AG10803 (cell line): Measurements from ENCODE around the gene ZNF540.

Experiments used
- DNase-seq: peaks from one replicate; pipeline ENCODE4 v3.0.0; 2010; ENCODE audit warnings: low read depth
- H3K4me3 ChIP-seq: 2 replicates; pipeline ENCODE4 v1.5.1; 2011; ENCODE audit warnings: mild to moderate bottlenecking, low read length, control low read depth
- TF ChIP-seq, protein P1 (sequence below): conservative IDR thresholded peaks from 2 replicates; pipeline ENCODE4 v1.5.1; 2011; ENCODE audit warnings: mild to moderate bottlenecking, low read length, control low read depth, inconsistent platforms

Gene ZNF540

DNA sequence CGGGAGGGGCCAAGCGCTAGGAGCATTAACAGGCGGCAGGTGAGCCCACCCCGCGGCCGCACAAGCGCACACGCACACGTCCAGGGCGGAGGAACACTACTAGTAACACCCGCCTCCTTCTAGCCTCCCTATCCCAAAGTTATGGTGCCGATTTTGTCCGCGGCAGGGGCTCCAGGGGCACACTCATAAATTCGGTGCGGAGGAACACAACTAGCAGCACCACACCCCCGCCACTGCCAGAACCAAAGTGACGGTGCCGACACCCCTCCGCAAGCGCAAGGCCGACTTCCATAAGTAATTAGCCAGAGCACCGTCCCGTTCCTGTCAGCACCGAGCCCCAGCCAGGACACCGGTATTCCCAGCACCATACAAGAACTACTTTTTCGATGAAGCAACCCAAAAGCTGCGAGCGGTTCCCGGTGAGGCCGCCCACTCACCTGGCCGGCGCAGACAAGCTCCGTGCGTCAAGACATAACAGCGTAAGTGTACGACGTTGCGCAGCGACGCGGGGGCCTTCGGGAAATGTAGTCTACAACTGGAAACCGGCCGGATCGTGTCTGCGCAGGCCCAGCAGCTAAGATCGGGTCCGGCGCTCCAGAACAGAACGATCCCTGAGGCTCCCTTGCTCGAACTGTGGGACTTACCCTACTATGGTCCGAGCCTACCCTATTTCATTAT, at the start of gene ZNF540, which contains the start of gene ZNF571:
Gene ZNF540, plus strand, starts transcription at position 573 of the 678 bp plus-strand sequence. CDS start 3,572 bp downstream, outside the sequence.
Gene ZNF571, minus strand, starts transcription at position 489 of the 678 bp plus-strand sequence. CDS start 8,116 bp downstream, outside the sequence.
- TF ChIP-seq, protein P1, sequence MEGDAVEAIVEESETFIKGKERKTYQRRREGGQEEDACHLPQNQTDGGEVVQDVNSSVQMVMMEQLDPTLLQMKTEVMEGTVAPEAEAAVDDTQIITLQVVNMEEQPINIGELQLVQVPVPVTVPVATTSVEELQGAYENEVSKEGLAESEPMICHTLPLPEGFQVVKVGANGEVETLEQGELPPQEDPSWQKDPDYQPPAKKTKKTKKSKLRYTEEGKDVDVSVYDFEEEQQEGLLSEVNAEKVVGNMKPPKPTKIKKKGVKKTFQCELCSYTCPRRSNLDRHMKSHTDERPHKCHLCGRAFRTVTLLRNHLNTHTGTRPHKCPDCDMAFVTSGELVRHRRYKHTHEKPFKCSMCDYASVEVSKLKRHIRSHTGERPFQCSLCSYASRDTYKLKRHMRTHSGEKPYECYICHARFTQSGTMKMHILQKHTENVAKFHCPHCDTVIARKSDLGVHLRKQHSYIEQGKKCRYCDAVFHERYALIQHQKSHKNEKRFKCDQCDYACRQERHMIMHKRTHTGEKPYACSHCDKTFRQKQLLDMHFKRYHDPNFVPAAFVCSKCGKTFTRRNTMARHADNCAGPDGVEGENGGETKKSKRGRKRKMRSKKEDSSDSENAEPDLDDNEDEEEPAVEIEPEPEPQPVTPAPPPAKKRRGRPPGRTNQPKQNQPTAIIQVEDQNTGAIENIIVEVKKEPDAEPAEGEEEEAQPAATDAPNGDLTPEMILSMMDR: no peak
- DNase-seq: peak; percentile 89
- peak within 1 kb of the TSS; percentile 85 for H3K4me3 ChIP-seq

DNA sequence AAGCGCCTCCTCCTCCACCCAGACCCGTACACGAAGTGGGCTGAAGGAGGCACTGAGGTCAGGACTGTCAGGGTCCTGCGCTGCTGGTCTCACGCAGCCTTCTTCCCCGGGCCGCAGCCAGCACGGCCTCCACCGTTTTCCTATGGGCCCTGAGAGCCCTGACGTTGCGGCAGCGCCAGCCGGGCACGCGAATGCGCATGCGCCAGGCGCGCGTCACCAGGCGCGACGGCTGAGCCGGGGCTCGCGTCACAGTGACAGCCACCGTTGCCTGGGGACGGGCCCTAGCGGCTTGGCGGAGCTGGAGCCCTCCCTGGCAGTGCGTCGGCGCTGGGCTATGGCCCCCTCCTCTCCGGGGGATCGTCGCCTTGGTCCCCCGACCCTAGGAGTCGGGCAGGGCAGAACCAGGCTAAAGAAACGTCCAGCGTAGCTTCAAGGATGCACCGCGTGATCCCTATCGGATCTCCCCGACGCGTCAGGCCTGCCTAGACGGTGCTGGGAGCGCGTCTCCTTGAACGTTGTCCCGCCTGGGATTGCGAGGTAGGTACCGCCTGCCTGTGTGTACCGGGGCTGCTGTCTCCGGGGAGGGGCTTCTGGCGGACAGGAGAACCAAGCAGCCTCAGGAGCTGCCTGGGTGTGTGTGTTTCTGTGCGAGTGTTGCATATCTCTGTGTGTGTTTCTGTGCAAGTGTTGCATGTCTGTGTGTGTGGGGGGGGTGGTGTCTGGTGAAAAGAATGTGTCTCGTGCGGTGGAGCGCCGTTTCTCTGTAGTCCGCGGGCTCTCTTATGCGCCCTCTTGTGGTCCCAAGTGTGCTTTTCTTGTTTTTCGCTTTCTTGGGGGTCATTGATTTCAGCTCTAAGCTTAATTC, 43.3 kb upstream of the ZNF540 start:
- DNase-seq: peak; percentile 68
- peak overlapping the region; percentile 86 for H3K4me3 ChIP-seq
- TF ChIP-seq, protein P1: peak; percentile 60

DNA sequence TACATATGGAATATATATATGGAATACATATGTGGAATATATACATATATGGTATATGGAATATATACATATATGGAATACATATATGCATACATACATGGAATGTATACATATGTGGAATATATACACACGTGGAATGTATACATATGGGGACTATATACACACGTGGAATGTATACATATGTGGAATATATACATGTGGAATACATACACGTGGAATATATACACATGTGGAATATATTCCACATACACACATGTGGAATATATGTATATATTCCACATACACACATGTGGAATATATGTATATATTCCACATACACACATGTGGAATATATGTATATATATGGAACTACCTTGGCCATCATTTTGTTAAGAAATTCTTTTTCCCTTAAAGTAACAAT, 31.2 kb upstream of the ZNF540 start:
- no peak overlapping the region for H3K4me3 ChIP-seq
- TF ChIP-seq, protein P1: no peak
- DNase-seq: no peak

DNA sequence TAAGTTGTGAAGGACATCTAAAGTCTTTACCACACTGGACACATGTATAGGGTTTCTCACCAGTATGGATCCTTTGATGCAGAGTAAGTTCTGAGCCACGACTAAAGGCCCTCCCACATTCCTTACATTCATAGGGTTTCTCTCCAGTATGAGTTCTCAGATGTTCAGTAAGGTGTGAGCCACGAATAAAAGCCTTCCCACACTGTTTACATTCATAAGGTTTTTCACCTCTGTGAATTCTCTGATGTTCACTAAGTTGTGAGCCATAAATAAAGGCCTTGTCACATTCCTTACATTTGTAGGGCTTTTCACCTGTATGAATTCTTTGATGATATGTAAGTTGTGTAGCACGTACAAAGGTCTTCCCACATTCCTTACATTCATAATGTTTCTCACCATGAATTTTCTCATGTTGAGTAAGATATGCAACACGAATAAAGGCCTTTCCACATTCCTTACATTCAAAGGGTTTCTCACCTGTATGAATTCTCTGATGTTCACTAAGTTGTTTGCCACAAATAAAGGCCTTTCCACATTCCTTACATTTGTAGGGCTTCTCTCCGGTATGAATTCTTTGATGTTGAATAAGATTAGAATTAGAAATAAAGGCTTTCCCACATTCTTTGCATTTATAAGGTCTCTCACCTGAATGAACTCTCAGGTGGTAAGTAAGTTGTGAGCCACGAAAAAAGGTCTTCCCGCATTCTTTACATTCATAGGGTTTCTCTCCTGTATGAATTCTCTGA, 29.9 kb upstream of the ZNF540 start:
- no peak for DNase-seq
- TF ChIP-seq, protein P1: no peak
- H3K4me3 ChIP-seq: no peak overlapping the region

DNA sequence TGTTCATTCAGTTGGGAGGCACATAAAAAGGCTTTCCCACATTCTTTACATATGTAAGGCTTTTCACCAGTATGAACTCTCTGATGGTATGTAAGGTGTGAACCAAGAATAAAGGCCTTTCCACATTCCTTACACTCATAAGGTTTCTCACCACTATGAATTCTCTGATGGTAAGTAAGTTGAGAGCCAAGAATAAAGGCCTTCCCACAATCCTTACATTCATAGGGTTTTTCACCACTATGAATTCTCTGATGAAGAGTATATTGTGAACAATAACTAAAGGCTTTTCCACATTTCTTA, 29.4 kb upstream of the ZNF540 start:
- H3K4me3 ChIP-seq: no peak overlapping the region
- TF ChIP-seq, protein P1: no peak
- no peak for DNase-seq

DNA sequence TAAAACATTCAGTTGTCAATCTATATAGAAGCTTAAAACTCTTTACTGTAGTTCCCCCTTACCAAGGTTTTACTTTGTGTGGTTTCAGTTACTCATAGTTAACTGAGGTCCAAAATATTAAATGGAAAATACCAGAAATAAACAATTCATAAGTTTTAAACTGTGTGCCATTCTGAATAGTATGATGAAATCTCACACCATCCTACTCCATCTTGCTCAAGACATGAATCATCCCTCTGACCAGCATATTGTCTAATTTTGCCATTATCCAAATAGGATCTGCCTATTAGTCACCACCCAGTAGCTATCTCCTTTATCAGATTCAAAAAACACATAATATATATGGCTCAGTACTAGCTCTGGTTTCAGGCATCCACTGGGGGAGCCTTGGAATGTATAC, 22.5 kb upstream of the ZNF540 start:
- TF ChIP-seq, protein P1: no peak
- peak; percentile 1 for DNase-seq

More for the DNA sequence above, 22.5 kb upstream of the ZNF540 start:
- H3K4me3 ChIP-seq: no peak overlapping the region
